Fibroblast of skin of abdomen (primary cell): ENCODE results near the gene LRRC45.

Source experiments
- DNase-seq: peaks from one replicate; pipeline ENCODE4 v3.0.0-alpha.2; 2013

The LRRC45 gene

DNA sequence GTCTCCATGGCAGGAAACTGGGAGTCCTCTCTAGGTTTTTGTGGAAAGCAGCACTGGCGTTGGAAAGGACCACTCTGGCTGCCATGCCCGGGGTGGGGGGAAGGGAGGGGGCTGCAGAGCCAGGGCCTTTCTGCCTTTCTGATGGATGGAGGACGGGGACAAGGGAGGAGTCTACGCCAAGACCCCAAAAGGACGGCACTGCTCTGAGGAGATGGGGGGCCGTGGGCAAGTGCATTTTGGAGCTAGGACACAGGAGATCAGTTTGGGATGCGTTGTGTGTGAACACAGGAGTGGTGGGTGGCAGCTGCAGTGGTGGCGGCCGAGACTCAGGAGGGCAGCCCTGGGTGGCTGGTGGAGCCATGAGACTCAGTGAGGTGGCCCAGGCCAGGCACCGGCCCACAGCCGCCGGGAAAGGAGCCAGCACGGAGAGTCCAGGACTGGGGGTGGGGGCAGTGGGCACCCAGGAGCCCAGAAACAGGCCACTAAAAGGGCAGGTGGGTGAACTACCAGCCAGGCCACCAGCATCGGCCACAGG, 2.5 kb upstream of the LRRC45 start:
- DNase-seq, result no peak

DNA sequence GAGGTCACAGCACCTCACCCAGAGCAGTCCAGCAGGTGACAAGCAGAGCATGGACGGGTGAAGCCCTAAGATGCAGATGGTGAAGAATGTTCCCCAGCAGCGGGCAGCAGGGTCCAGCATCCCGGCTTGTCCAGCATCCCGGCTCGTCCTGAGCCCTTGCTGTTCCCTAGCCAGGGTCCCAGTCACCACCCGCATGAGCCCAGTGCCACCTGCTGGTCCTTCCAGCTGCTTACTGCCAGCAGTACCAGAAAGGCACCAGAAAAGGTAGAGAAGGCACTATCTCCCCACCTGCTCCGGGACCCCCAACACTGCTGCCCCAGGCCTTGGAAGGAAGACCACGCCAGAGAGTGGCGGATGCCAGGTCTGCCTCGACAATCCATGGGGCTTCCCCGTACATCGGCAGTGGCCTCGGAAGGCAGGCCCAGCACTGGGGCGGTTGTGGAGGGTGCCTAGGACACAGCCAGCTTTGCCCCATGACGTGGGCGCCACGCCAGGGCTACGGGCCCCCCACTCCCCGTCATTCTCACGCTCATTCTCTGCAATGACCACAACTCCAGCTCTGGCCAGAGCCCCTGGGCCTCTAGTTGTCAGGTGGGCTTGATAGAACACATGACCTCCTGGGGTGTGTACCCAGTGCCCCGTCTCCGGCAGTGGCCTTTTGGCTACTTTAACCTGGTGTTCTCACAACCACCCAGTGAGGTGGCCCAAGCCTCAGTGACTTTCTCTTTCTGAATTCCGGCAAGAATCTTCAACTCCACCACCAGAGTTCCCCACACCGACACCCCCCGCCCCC, 1.8 kb upstream of the LRRC45 start:
- DNase-seq, result peak; percentile 62

DNA sequence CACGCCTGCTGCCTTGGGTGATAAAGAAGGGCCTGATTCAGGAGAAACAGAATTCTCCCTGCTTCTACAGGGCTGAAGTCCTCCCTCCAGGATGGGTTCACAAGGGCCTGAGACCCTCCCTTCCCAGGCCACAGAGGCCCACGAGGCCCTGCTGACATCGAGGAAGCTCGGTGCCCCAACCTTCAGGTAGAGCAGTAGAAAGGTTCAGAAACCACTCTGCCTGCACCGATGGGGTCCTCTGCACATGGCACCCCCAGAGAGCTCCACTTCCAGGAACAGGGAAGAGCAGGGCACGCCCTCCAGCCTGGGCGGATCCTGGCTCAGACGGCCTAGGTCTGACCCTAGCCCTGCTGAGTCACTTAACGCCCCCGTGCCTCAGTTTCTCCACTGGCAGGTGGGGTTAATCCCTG, 1.2 kb upstream of the LRRC45 start:
- DNase-seq, result no peak

DNA sequence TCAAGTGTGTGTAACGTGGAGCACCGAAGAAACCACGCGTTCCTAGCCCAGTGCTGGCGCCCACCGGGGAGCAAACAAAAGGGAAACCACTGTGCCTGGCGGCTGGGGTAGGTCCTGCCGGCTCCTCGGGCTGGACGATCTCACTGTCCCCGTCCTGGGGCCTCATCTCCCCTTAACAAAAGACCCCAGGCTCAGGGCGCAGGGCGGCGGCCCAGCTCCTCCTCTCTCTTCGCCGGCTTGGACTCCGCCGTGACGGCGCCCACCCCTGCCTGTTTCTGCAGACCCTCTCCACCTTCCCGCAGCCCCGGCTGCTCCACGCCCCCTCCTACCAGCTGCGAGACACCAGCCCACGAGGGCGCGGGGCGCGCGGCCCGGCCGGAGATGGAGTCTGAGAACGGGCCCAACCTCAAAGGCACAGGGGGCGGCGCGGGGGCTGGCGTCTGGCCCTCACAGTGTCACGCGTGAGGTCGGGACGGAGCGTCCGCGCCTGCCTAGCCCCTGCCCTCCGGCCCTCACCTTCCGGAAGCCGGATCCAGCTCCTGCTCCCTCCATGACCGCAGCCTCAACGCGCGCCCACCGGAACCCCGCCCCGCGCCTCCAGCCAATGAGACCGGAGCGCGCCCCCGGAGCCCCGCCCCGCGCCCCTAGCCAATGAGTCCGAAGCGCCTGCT, 660 bp upstream of the LRRC45 start, which contains the start of gene CENPX:
Gene CENPX, minus strand, starts transcription at position 569 of the 671 bp plus-strand sequence. Its CDS starts 17 bp downstream, at position 552.
- DNase-seq, result no peak

DNA sequence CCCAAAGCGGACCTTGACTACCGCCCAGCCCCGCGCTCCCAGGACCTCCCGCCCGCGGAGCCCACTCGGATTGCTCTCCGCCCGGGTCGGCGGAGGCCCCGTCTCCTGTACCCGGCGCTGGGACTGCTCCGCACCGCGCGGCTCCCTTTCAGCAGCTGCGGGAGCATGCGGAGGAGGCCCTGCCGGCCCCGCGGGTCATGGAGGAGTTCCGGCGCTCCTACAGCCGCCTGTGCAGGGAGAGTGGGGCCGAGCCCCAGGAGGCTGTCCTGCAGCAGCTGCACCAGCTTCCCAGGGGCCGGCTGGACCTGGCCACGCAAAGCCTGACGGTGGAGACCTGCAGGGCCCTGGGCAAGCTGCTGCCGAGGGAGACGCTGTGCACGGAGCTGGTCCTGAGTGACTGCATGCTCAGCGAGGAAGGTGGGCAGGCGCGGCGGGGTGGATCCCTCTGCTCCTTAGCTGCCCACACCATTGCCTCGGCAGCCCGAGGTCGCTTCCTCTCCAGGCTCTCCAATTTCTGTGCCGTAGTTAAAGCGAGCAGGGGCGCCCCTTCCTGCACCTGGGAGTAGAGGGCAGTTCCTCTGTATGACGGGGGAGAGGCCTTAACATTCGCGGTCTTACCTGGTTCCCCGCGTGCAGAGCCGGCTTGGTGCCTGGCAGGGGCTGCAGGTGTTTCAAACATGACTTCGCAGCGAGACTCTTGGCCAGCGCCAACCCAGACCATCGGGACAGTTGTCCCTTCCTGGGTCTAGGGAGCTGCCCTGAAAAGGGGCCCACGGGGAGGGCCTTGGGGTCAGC, 539 bp downstream of the LRRC45 start:
- no peak for DNase-seq

DNA sequence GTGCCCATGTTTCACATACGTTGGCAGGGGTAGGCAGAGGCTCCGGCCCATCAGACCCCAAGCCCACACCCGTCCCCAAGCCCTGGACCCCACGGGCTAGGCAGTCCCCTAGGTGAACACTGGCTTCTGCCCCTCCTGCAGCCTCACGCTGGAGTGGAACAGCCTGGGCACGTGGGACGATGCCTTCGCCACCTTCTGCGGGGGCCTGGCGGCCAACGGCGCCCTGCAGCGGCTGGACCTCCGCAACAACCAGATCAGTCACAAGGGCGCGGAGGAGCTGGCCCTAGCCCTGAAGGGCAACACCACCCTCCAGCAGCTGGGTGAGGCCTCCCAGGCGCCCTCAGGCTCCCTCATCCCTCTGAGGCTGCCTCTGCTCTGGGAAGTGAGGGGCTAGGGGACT, 1.8 kb downstream of the LRRC45 start:
- DNase-seq, result no peak

DNA sequence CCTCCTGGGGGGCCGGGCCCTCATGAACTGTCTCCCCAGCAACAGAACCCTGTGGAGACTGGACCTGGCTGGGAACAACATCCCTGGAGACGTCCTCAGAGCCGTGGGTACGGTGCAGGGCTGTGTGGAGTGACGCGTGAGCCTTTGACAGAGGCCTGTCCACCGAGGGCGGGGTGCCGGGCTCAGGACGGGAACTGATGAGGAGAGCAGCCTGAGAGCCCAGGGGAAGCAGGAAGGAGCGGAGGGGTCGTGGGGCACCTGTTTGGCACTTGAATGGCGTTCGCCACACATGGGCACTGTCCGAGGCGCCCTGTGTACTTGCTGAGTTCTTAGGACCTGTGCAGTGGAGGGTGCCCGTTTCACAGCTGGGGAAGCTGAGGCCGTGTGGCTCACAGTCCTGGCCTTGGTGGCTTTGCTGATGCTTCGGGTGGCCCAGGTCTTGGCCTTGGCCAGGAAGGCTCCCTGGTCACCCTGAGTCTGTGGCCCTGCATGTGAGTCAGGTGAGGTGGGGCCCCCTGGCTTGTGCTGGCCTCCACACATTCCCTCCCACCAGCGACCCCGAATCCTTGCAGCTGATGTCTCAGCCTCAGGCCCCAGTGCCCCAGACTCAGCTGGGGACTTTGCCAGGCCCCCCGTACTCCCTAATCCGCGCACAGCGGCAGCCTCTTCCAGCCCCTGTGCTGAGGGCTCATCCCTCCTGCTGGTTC, 2.4 kb downstream of the LRRC45 start:
- DNase-seq, result no peak

DNA sequence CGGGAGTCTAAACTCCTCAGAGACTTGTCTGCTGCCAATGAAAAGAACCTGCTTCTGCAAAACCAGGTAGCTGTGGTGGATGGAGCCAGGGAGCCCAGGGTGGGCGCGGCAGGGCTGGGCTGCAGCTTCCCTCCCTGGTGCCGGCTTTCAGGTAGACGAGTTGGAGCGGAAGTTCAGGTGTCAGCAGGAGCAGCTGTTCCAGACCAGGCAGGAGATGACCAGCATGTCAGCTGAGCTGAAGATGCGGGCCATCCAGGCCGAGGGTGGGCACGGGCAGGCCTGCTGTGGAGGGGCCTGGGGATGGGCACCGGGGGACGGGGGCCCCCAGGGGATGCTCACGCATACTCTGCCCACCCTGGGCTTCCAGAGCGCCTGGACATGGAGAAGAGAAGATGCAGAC, 5.1 kb downstream of the LRRC45 start:
- DNase-seq, result no peak

DNA sequence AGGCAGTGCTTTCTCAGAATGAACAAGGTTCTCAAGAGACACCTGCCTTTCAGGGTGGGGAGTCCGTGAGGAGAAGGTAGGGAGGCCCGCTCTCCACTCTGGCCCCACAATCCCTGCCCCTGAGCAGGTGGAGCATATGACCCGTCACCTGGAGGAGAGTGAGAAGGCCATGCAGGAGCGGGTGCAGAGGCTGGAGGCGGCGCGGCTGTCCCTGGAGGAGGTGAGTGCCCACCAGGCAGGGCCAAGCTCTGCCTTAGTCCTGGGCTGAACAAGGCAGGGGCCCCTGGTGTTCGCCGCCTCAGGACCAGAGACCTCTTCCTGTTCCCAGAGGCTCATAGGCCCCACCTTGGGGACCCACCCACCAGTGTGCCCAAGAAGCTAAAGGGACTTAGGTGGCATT, 5.9 kb downstream of the LRRC45 start:
- DNase-seq, result no peak

DNA sequence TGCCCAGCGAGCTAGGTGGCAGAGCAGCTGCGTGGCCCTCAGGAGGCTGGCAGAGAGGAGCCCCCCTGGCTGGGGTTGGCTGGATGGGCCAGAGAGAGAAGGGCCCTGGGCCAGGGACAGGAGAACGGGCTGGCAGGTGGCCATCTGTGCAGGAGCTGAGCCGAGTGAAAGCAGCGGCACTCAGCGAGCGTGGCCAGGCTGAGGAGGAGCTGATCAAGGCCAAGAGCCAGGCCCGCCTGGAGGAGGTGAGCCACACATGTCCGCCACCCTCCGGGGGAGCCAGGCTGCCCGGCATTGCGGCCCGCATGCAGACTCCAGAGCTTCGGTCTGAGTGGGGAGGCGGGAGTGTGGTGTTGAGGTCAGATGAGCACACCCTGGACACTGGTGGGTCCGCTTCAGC, 6.3 kb downstream of the LRRC45 start:
- DNase-seq, result no peak

DNA sequence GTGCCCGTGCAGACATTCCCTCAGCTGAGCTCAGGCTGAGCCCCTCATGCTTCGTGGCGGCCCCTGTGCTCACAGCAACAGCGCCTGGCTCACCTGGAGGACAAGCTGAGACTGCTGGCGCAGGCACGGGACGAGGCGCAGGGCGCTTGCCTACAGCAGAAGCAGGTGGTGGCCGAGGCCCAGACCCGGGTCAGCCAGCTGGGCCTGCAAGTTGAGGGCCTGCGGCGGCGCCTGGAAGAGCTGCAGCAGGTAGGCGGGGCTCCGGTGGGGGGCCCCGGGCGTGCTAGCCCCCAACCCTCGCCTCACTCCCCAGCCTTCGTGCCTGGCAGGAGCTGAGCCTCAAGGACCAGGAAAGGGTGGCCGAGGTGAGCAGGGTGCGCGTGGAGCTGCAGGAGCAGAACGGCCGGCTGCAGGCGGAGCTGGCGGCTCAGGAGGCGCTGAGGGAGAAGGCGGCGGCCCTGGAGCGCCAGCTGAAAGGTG, 6.9 kb downstream of the LRRC45 start:
- no peak for DNase-seq

DNA sequence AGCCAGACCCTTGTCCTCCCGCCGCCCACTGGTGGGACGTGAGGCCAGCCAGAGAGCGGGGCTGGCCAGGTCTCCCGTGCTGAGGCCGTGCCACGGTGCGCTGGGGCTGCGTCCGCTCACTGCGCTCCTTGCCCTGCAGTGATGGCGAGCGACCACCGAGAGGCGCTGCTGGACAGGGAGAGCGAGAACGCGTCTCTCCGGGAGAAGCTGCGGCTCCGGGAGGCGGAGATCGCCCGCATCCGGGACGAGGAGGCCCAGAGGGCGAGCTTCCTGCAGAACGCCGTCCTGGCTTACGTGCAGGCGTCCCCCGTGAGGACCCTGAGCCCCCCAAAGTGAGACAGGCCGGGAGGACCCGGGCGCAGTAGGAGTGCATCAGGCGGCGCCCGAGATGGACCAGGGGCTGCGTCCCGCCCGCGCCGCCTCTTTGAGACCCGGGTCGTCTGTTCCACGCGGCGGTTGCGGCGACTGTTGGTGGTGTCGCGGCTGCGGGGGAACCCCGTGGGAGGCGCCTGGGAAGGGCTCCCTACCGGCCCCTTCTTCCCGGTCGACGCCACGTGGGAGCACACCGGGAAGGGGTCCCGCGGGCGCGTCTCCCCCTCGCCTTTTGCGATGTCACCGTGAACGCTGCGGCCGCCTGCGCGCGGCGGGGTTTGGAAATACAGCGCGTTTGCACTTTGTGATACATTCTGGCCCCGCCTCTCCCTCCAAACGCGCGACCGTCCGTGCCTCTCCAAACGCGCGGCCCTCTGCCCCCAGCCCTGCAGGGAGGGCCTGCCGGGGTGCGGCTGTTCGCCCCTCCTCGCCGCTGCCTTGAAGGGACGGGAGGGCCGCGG, 7.6 kb downstream of the LRRC45 start:
- peak; percentile 75 for DNase-seq

DNA sequence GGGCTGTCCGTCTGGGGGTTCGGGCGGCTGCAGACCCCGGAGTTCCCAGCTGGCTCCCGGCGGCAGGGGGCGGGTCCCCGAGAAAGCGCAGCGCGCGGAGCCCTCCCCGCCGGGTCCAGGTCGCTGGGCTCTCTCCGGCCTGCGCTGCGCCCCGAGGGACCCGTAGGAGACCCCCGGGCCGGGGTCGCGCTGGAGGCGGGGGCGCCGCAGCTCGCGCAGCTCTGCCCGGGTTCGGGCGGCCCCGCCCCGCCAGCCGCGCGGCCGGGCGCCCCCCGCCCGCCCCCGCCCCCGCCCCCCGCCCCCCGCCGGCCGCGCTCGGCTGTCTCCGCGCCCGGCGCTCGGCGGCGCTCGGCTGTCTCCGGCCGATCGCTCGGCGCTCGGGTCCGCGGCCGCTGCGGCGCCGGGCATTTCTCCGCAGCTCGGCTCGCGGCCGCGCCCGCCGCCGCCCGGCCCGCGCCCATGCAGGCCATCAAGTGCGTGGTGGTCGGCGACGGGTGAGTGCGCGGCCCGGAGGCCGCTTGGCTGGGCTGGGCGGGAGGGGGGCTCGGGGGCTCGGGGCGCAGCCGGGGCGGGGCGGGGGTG, 8.3 kb downstream of the LRRC45 start, which contains the start of gene RAC3:
Gene RAC3, plus strand, starts transcription at position 376 of the 582 bp plus-strand sequence. Its CDS starts 84 bp downstream, at position 460.
- DNase-seq, result peak; percentile 28

DNA sequence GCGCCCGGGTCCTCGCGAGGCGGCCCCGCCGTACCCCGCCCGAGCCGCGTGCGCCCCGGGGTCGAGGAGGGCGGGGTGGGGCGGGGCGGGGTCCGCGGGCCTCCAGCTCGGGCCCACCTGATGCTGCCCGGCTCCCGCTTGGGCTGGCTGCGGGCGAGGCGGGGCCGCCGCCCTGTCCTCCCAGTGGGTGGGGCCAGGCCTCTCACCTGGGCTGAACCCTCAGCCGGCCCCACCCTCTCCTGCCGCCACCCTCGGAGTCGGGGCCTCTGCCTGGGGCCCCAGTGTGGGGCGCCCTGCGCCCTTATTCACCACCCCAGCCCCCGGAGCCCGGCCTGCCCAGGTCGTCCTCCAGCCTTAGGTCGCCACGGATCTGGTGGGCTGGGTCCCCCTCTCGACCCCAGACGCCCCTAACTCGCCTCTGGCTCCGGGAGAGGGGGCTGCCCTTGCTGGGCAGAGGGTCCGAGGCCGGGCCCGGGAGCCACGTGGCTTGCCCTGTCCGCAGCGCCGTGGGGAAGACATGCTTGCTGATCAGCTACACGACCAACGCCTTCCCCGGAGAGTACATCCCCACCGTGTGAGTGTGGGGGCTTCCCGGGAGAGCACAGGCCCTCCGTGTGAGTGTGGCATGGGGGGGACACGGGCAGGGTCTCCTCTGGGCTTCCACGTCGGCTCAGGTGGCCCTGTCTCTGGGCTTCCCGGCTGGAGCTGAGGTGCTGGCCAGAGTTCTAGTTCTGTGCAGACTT, 9.0 kb downstream of the LRRC45 start:
- DNase-seq, result no peak

DNA sequence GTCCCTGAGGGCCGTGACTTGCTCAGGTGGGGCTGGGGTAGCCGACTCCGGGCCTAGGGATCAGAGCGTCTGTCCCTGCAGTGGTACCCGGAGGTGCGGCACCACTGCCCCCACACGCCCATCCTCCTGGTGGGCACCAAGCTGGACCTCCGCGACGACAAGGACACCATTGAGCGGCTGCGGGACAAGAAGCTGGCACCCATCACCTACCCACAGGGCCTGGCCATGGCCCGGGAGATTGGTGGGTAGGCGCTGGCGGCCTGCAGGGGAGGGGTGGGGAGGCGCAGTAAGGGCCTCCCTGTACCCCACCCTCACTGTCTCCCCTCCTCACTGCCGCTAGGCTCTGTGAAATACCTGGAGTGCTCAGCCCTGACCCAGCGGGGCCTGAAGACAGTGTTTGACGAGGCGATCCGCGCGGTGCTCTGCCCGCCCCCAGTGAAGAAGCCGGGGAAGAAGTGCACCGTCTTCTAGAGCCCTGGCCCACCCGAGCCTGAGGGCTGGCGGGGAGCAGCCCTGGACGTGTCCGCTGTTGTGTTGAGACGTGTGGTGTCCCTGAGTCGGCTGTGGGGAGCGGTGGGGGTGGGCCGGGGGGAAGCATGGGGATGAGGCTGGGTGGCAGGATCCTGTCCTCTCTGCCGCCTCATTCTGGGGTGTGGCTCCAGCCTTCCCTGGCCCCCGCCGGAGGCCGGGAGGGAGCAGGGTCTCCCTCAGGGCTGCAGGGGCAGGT, 10.4 kb downstream of the LRRC45 start:
- no peak for DNase-seq

DNA sequence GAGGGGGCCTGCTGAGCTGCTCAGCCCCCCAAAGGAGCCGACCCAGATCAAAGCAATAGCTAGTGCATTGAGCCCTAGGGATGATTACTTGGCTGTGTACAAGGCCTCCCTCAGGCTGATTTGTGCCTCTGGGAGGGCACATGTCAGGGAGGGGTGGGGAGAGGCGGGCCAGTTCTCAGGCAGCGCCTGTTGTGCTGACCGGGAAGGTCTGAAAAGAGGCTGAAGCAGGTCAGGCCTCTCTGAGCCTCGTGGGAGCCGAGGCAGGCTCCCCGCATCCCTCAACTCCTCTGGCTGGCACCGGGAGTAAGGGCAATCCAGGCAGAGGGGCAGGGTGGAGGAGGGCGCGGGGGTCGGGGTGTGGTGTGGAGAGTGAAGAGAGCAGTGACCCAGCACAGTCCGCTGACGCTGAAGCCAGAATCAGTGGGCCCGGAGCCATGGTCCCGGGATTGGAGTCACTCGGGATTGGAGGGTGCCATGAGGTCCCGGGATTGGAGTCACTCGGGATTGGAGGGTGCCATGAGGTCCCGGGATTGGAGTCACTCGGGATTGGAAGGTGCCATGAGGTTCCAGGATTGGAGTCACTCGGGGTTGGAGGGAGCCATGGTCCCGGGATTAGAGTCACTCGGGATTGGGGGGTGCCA, 11.4 kb downstream of the LRRC45 start:
- DNase-seq, result no peak

DNA sequence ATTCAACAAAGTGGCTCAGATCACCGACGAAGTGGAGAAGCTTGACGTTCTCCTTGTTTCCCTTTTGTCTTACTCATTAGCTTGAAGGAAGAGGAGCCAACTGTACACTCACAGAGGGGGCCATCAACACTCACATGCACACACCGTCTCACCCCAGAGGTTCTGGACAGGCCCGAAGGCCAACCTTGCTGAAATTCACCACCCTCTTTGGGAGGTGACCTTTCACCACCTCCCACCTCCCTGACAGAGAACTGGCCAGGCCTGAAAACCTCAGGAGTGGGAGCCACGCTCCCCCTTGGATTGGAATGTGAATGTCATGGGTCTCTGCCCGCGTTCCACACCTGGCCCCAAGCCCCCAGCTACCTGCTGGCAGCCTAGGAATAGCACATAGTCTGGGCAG, 12.4 kb downstream of the LRRC45 start:
- no peak for DNase-seq

DNA sequence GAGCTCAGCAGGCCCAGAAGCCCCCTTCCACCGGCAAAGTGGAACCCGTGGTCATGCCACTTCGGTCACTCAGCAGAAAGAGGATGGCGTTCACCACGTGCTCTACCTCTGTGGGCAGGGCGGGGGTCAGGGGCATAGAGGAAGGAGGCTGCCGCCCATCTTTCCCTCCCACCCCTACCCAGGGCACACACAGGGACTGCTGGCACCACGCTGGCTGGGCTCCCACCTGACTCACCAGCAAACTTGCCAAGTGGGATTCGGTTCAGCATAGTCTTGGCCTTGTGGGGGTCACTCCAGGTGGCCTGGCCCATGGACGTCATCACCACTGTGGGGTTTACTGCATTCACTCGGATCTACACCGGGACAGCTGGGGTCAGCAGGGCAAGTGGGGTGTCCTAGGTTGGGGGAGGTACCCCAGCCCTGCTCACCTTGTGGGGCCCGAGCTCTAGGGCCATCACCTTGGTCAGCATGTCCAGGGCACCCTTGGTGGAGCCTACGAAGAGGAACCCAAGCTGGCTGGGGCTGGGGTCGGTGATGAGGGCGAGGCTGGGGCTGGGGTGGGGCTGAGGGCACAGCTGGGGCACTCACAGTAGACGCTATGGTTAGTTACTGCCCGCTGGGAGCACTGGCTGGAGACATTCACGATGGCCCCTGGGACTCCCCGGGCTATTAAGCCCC, 13.0 kb downstream of the LRRC45 start:
- no peak for DNase-seq
